K562 (cell line): ENCODE results near the gene ERBB3. TPM values are rescaled to one million over a fixed set of nuclear protein-coding genes. Genes with fewer than 3 reads are reported as not detected.

Experiments
- CTBP1 ChIP-seq: fragments of 450-650 bp; IDR thresholded peaks from 2 replicates; pipeline ENCODE4 v1.6.1; 2016; ENCODE audit warnings: borderline replicate concordance
- MAZ ChIP-seq, 2 experiments: fragments of 450-650 bp in 1 of 2; sonication (generic) in 1 of 2; formaldehyde crosslinking; IDR thresholded peaks in 1 of 2; conservative IDR thresholded peaks in 1 of 2; 2 replicates each; pipeline versions ENCODE4 v1.4.0 to v1.5.0; 2020; ENCODE audit warnings: mild to moderate bottlenecking in 1 of 2, missing genetic modification reagents in 1 of 2
- MYNN ChIP-seq, 2 experiments: sonication (generic); formaldehyde crosslinking in 1 of 2; IDR thresholded peaks; 2 replicates each; pipeline versions ENCODE4 v1.5.0 to v1.6.1; 2016 to 2020; ENCODE audit warnings: antibody characterized with exemption in 1 of 2, missing genetic modification reagents in 1 of 2
- NBN ChIP-seq: fragments of 450-650 bp; IDR thresholded peaks from 2 replicates; pipeline ENCODE4 v1.6.1; 2016; ENCODE audit warnings: low read depth, mild to moderate bottlenecking
- NFE2 ChIP-seq: IDR thresholded peaks from 2 replicates; pipeline ENCODE4 v1.6.1; 2014; ENCODE audit warnings: antibody characterized with exemption, low read depth
- RAD21 ChIP-seq, 2 experiments: fragments of 250-450 bp in 1 of 2; fragments of 450-650 bp in 1 of 2; sonication (Bioruptor Pico) in 1 of 2; formaldehyde crosslinking in 1 of 2; IDR thresholded peaks in 1 of 2; conservative IDR thresholded peaks in 1 of 2; 2 replicates each; pipeline versions ENCODE4 v1.4.0 to v1.8.0; 2020 to 2022; ENCODE audit warnings: mild to moderate bottlenecking in 2 of 2, moderate library complexity in 1 of 2
- SAP30 ChIP-seq: fragments of 200-600 bp; sonication (generic); IDR thresholded peaks from 2 replicates; pipeline ENCODE4 v1.6.1; 2012; ENCODE audit warnings: borderline replicate concordance, low read depth, mild to moderate bottlenecking, moderate library complexity, low read length, control low read depth, inconsistent platforms; ENCODE audit not compliant: insufficient read depth, poor library complexity, severe bottlenecking
- SIN3B ChIP-seq: fragments of 450-650 bp; IDR thresholded peaks from 2 replicates; pipeline ENCODE4 v1.6.1; 2017; ENCODE audit warnings: low read depth, mild to moderate bottlenecking, moderate library complexity
- TAF1 ChIP-seq: IDR thresholded peaks from 2 replicates; pipeline ENCODE4 v1.6.1; 2011; ENCODE audit warnings: mild to moderate bottlenecking, low read length, moderate library complexity; ENCODE audit not compliant: insufficient read depth, control insufficient read depth, severe bottlenecking; ENCODE audit errors: extremely low read depth
- TAF15 ChIP-seq: fragments of 200-400 bp; formaldehyde crosslinking; IDR thresholded peaks from 2 replicates; pipeline ENCODE4 v1.6.1; 2017; ENCODE audit warnings: mild to moderate bottlenecking, low read depth, low read length, moderate library complexity
- ZNF232 ChIP-seq: sonication (generic); formaldehyde crosslinking; IDR thresholded peaks from 2 replicates; pipeline ENCODE4 v1.8.0; 2022; ENCODE audit warnings: mild to moderate bottlenecking, missing genetic modification reagents
- ZNF3 ChIP-seq: fragments of 250-450 bp; sonication (Bioruptor Pico); IDR thresholded peaks from 2 replicates; pipeline ENCODE4 v1.5.0; 2021; ENCODE audit warnings: mild to moderate bottlenecking, moderate library complexity
- ZNF695 ChIP-seq: fragments of 450-650 bp; formaldehyde crosslinking; IDR thresholded peaks from 2 replicates; pipeline ENCODE4 v1.4.0; 2020; ENCODE audit warnings: mild to moderate bottlenecking, moderate library complexity
- polyA plus RNA-seq, 8 experiments: library from polyadenylated mRNA; depleted of rRNA in 4 of 8; stranded (reverse) in 5 of 8; unstranded in 3 of 8; fragments of >200 nt; fragmentation: Nextera tagmentation in 2 of 8; fragmentation: Illumina TruSeq in 1 of 8; extraction: Ambion mirVana in 2 of 8; extraction: Trizol in 1 of 8; gene quantifications; 2 replicates each; pipeline versions ENCODE4 v1.2.1 to v1.2.3, GENCODE V29; 2011 to 2014; ENCODE audit warnings: inconsistent platforms in 1 of 8, missing spikeins in 1 of 8
- total RNA-seq, 7 experiments: library from RNA; depleted of rRNA in 6 of 7; stranded (reverse); fragments of >200 nt in 6 of 7; fragmentation: Illumina TruSeq in 2 of 7; extraction: Trizol in 2 of 7; gene quantifications; 2 replicates each; pipeline versions ENCODE4 v1.2.1 to v1.2.3, GENCODE V29; 2011 to 2021; ENCODE audit warnings: low replicate concordance in 1 of 7
- TF ChIP-seq, protein P1 (sequence below): sonication (generic); formaldehyde crosslinking; IDR thresholded peaks from 2 replicates; pipeline ENCODE4 v1.8.1; 2023; ENCODE audit warnings: mild to moderate bottlenecking, missing genetic modification reagents
- TF ChIP-seq, protein P2 (sequence below): fragments of 450-650 bp; IDR thresholded peaks from 2 replicates; pipeline ENCODE4 v1.6.1; 2018; ENCODE audit warnings: mild to moderate bottlenecking, low read depth; ENCODE audit not compliant: partially characterized antibody
- TF ChIP-seq, protein P3 (sequence below): fragments of 450-650 bp; IDR thresholded peaks from 2 replicates; pipeline ENCODE4 v1.6.1; 2017; ENCODE audit warnings: antibody characterized with exemption, mild to moderate bottlenecking
- TF ChIP-seq, protein P4 (sequence below): conservative IDR thresholded peaks from 2 replicates; pipeline ENCODE4 v1.6.1; 2011; ENCODE audit warnings: low read depth, mild to moderate bottlenecking, low read length; ENCODE audit not compliant: control insufficient read depth

Gene ERBB3
- total and polyA plus RNA-seq, 9 of the 15 experiments (the other 6 are each of a cell fraction or from before 2014, with no cell fraction given) = 1.5 to 5.4 (median 3.8) TPM

DNA sequence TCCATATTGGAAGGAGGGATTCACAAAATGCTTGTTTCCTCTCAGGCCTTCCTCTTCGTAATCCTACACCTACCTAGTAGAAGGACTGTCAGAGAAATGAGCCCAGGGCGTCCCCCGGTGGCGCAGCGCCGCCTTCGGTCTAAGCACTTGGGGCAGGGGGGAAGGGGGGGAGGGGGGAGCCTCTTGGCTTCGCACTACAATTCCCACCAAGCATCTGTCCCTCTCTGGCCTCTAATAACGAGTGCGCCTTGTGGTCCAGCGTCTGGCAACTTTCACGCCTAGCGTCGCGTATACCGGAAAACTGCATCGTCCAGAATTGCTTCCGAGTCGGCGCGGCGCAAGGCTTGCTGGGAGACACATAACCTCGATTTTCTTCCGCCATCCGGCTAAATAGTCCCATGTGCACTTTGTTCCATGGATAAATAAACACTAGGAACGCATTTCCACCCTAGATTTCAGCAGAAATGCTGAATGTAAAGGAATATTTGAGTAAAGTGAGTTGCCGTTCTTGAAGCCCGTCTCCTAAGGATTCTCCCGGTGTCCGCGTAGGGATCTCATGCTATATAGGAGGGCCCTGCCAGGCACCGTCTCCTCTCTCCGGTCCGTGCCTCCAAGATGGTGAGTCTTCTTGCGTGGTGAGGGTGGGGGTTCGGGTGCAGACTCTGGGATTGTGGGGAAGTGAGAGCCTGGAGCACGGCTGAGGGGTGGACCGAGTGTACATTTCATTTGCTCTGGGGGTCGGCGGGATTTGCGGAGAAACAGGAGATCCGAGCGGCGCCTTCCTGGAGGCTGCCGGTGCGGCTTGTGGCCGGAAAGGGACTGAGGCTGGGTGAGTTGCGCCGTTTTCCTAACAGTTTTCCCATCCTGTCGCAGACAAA lies 38.2 kb upstream of the ERBB3 start, which contains the start of gene RPS26 (continued):
- TF ChIP-seq, protein P1, sequence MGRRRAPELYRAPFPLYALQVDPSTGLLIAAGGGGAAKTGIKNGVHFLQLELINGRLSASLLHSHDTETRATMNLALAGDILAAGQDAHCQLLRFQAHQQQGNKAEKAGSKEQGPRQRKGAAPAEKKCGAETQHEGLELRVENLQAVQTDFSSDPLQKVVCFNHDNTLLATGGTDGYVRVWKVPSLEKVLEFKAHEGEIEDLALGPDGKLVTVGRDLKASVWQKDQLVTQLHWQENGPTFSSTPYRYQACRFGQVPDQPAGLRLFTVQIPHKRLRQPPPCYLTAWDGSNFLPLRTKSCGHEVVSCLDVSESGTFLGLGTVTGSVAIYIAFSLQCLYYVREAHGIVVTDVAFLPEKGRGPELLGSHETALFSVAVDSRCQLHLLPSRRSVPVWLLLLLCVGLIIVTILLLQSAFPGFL (CRISPR knock-in tag) = no peak
- TF ChIP-seq NBN = peak; percentile 92
- TF ChIP-seq SAP30 = peak; percentile 66
- peak; percentile 99 for TF ChIP-seq TAF1
- TF ChIP-seq CTBP1 = peak; percentile 88; the same call in 1 of the 2 replicates
- TF ChIP-seq ZNF3 = no peak
- no peak for TF ChIP-seq NFE2
- 0 out of 2 replicates have a peak, but pooled peaks have one; percentile 16 for TF ChIP-seq ZNF232
- TF ChIP-seq, protein P2, sequence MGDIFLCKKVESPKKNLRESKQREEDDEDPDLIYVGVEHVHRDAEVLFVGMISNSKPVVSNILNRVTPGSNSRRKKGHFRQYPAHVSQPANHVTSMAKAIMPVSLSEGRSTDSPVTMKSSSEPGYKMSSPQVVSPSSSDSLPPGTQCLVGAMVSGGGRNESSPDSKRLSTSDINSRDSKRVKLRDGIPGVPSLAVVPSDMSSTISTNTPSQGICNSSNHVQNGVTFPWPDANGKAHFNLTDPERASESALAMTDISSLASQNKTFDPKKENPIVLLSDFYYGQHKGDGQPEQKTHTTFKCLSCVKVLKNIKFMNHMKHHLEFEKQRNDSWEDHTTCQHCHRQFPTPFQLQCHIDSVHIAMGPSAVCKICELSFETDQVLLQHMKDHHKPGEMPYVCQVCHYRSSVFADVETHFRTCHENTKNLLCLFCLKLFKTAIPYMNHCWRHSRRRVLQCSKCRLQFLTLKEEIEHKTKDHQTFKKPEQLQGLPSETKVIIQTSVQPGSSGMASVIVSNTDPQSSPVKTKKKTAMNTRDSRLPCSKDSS = no peak
- no peak; the same call in 1 of the 2 replicates for TF ChIP-seq MYNN (IDR thresholded peaks at IDR 0.05)
- TF ChIP-seq MYNN (CRISPR knock-in tag; IDR thresholded peaks at IDR 0.05) = no peak
- TF ChIP-seq ZNF695 (CRISPR knock-in tag) = no peak
- TF ChIP-seq, protein P3, sequence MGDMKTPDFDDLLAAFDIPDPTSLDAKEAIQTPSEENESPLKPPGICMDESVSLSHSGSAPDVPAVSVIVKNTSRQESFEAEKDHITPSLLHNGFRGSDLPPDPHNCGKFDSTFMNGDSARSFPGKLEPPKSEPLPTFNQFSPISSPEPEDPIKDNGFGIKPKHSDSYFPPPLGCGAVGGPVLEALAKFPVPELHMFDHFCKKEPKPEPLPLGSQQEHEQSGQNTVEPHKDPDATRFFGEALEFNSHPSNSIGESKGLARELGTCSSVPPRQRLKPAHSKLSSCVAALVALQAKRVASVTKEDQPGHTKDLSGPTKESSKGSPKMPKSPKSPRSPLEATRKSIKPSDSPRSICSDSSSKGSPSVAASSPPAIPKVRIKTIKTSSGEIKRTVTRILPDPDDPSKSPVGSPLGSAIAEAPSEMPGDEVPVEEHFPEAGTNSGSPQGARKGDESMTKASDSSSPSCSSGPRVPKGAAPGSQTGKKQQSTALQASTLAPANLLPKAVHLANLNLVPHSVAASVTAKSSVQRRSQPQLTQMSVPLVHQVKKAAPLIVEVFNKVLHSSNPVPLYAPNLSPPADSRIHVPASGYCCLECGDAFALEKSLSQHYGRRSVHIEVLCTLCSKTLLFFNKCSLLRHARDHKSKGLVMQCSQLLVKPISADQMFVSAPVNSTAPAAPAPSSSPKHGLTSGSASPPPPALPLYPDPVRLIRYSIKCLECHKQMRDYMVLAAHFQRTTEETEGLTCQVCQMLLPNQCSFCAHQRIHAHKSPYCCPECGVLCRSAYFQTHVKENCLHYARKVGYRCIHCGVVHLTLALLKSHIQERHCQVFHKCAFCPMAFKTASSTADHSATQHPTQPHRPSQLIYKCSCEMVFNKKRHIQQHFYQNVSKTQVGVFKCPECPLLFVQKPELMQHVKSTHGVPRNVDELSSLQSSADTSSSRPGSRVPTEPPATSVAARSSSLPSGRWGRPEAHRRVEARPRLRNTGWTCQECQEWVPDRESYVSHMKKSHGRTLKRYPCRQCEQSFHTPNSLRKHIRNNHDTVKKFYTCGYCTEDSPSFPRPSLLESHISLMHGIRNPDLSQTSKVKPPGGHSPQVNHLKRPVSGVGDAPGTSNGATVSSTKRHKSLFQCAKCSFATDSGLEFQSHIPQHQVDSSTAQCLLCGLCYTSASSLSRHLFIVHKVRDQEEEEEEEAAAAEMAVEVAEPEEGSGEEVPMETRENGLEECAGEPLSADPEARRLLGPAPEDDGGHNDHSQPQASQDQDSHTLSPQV = peak; percentile 72
- TF ChIP-seq, protein P4, sequence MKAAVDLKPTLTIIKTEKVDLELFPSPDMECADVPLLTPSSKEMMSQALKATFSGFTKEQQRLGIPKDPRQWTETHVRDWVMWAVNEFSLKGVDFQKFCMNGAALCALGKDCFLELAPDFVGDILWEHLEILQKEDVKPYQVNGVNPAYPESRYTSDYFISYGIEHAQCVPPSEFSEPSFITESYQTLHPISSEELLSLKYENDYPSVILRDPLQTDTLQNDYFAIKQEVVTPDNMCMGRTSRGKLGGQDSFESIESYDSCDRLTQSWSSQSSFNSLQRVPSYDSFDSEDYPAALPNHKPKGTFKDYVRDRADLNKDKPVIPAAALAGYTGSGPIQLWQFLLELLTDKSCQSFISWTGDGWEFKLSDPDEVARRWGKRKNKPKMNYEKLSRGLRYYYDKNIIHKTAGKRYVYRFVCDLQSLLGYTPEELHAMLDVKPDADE = peak; percentile 74
- peak; percentile 65 to 79 for TF ChIP-seq RAD21 (CRISPR knock-in tag; conservative IDR thresholded peaks at IDR 0.05 in 1 of 2, IDR thresholded peaks at IDR 0.05 in 1 of 2)
- TF ChIP-seq SIN3B = peak; percentile 88
- peak; percentile 51 to 64; a peak in 3 of 4 replicates for TF ChIP-seq MAZ (CRISPR knock-in tag; conservative IDR thresholded peaks at IDR 0.05 in 1 of 2, IDR thresholded peaks at IDR 0.05 in 1 of 2)
- TF ChIP-seq TAF15 = no peak
